HAP-1 (cell line): Measurements from ENCODE around the gene MAPT.

ENCODE experiments used
- DNase-seq, 2 experiments: peaks; one replicate each; pipeline ENCODE4 v3.0.0-alpha.2; 2016 to 2020; ENCODE audit warnings: low spot score in 2 of 2
- H3K27me3 ChIP-seq: fragments of 250-450 bp; sonication (Bioruptor Pico); 2 replicates; pipeline ENCODE4 v1.5.1; 2020; ENCODE audit warnings: low read depth, mild to moderate bottlenecking, moderate library complexity
- H3K36me3 ChIP-seq: fragments of 250-450 bp; sonication (Bioruptor Pico); replicated peaks from 2 replicates; pipeline ENCODE4 v1.5.1; 2020; ENCODE audit warnings: mild to moderate bottlenecking
- H3K4me1 ChIP-seq: fragments of 250-450 bp; sonication (Bioruptor Pico); 2 replicates; pipeline ENCODE4 v1.5.1; 2020; ENCODE audit warnings: mild to moderate bottlenecking
- H3K4me3 ChIP-seq: fragments of 250-450 bp; sonication (Bioruptor Pico); 2 replicates; pipeline ENCODE4 v1.5.1; 2020; ENCODE audit warnings: mild to moderate bottlenecking, moderate library complexity
- H3K9me3 ChIP-seq: fragments of 250-450 bp; sonication (Bioruptor Pico); 2 replicates; pipeline ENCODE4 v1.5.1; 2020; ENCODE audit warnings: mild to moderate bottlenecking, moderate library complexity
- in situ Hi-C: fragments of 300-500 bp; cut with MboI; formaldehyde crosslinking; loops from 3 replicates; pipeline ENCODE4 v1.14.3; 2020; ENCODE audit warnings: low sequenced_read_pairs, inconsistent platforms, mixed read lengths

MAPT gene

GRCh38 chr17:45973946-45974859 is 79.8 kb downstream of the MAPT start:
- no peaks in the 10 kb centered on the region for H3K27me3 ChIP-seq
- no peak overlapping the region for H3K4me3 ChIP-seq
- H3K9me3 ChIP-seq: no peaks in the 10 kb centered on the region
- no peak for DNase-seq
- in situ Hi-C loops: no loop called here
- H3K4me1 ChIP-seq: no peaks in the 10 kb centered on the region
- H3K36me3 ChIP-seq: no peaks in the 10 kb centered on the region

DNA sequence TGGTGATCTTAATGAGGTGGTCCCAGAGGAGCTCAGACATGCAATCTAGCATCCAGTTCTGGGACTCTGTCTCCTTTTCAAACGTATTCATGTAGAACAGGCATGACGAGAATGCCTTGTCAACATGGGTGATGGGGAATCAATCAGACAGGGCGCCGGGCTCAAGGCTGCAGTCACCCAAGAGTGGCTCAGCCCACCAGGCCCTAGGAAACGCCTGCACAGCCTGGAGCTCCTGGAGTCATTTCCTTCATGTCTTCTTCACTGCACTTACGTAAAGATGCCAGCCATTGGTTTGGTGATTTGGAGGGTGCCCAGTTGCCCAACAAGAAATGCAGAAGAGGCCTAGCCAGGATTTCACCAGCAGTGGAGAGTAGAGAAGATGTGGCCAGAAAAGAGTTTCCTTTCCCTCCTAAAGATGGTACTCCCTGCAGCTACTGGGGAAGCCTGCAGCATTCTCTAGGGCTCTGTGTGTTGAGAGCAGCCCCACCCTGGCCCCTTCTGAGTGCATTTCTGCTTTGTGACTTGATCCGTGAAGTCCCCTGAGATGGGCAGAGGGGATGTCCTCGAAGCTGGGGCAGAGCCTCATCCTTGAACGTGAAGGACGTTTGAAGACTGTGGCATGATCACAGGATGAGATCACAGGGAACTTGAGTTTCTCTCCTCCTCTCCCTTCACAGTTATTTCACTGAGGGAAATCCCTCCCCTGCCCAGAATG is 80.7 kb downstream of the MAPT start:
- no peak for DNase-seq
- no peaks in the 10 kb centered on the region for H3K4me1 ChIP-seq

DNA sequence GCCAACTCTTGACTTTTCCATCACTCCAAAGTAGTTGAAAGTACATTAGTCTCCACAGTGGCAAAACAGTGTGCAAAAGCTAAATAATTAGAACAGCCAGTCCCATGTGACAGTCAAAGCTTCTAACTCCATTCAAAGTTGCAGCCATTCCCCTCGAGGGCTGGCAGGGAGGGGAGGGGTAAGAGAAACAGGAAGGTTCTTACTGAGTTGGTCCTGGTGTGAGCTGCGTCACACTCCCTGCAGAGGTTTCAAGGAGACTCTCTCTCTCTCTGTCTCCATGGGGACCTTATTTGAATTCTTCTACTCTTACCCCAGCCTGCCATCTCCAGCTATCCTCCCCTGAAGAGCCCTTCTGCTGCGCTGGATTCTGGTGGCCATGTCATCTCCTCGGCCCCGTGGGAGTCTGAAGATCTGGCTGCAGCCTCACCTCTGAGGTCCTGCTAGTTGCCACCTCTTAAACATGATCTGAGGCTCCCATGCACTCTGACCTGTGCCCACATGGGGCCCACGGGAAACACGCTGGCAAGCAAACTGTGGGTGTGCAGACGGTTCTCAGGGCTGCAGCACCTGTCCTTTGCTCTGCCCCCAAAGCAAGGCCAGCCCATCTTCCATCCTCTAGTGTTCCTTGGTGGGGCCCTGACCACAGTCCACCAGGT is 81.4 kb downstream of the MAPT start:
- no peaks in the 10 kb centered on the region for H3K36me3 ChIP-seq
- no peaks in the 10 kb centered on the region for H3K9me3 ChIP-seq
- H3K4me1 ChIP-seq: no peaks in the 10 kb centered on the region
- in situ Hi-C loops: loop anchor here (25.0 kb wide), 1 partner anchor 837 kb away; the partner anchor contains the start of gene WNT3
- H3K27me3 ChIP-seq: no peaks in the 10 kb centered on the region
- DNase-seq: no peak
- no peak overlapping the region for H3K4me3 ChIP-seq

More for the DNA sequence above, 80.7 kb downstream of the MAPT start:
- Histone ChIP-seq H3K27me3 (no peaks in the 10 kb centered on the region), H3K9me3 (no peaks in the 10 kb centered on the region), H3K36me3 (no peaks in the 10 kb centered on the region), H3K4me3 (no peak overlapping the region)
- in situ Hi-C loops: loop anchor here (25.0 kb wide), 1 partner anchor 837 kb away; the partner anchor contains the start of gene WNT3

DNA sequence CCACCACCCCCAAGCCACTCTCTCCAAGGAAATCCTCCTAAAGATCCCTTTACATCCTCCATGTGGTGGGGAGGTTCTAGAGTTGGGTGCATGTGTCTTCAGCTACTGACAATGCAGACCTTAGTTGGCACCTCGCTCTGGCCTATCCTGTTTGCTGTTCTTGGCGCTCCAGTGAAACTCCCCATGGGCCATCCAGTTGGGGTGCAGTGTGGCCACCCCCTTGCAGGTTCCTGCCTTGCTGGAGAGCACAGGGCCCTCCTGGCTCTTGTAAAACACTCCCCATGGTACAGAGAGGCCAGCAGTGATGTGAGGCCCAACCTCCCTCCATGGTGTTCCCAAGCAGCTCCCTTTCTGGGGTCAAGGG is 82.0 kb downstream of the MAPT start:
- Histone ChIP-seq H3K27me3 (no peaks in the 10 kb centered on the region), H3K4me3 (no peak overlapping the region), H3K9me3 (no peaks in the 10 kb centered on the region), H3K36me3 (no peaks in the 10 kb centered on the region), H3K4me1 (no peaks in the 10 kb centered on the region)
- no peak for DNase-seq
- in situ Hi-C loops: loop anchor here (25.0 kb wide), 1 partner anchor 836 kb away; the partner anchor contains the start of gene WNT3

DNA sequence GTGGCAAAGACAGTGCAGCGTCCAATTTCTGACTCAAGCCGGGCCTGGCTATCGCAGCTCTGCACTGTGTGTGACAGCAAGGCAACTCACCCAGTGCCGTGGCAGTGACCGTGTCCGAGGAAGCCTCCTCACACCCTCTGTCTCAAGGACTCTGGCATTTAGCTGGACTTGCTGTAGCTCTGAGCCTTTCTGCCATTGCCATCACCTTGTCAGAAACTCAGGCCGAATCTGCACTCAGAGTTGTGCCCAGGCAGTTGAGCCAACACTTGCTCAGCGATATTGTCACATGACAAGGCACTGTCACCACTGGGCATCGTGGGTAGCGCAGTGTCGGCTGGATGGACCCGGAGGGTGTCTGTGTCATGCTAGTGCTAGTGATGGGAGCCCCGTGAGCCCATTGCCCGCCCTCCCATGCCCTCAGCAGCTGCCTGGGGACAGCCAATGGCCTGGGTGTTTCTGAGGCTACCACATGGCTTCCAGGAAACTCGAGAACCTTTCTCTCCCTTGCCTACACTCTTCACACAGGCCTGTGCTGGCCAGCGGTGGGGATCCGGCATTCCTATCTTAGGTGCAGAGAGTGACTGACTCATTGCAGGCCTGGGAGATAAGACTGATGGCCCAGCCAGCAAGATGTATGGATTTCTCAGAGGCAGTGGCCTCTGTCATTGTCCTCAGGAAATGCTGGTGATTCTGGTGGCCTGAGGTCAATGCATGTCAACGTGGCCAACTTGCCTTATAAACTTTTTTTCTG is 82.6 kb downstream of the MAPT start:
- no peak overlapping the region for H3K4me3 ChIP-seq
- no peaks in the 10 kb centered on the region for H3K4me1 ChIP-seq
- in situ Hi-C loops: loop anchor here (25.0 kb wide), 1 partner anchor 835 kb away; the partner anchor contains the start of gene WNT3
- no peaks in the 10 kb centered on the region for H3K27me3 ChIP-seq
- H3K36me3 ChIP-seq: no peaks in the 10 kb centered on the region
- H3K9me3 ChIP-seq: no peaks in the 10 kb centered on the region
- no peak for DNase-seq

DNA sequence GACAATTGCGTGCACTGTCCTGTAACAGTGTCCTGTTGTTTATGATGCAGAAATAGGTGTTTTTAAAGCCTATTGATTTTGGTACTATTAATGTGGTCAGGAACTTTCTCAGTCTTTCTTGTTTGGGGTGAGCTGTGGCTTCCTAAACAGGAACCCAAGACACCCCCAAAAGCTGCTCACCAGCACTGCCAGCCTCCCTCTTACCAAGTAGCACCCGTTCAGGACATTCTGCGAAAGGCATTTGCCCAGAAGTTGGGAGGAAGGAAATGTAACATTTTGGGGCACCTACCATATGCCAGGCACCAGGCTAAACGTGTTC is 83.1 kb downstream of the MAPT start:
- Histone ChIP-seq H3K9me3 (no peaks in the 10 kb centered on the region), H3K4me3 (no peak overlapping the region), H3K36me3 (no peaks in the 10 kb centered on the region), H3K27me3 (no peaks in the 10 kb centered on the region), H3K4me1 (no peaks in the 10 kb centered on the region)
- in situ Hi-C loops: loop anchor here (25.0 kb wide), 1 partner anchor 835 kb away; the partner anchor contains the start of gene WNT3
- DNase-seq: no peak

DNA sequence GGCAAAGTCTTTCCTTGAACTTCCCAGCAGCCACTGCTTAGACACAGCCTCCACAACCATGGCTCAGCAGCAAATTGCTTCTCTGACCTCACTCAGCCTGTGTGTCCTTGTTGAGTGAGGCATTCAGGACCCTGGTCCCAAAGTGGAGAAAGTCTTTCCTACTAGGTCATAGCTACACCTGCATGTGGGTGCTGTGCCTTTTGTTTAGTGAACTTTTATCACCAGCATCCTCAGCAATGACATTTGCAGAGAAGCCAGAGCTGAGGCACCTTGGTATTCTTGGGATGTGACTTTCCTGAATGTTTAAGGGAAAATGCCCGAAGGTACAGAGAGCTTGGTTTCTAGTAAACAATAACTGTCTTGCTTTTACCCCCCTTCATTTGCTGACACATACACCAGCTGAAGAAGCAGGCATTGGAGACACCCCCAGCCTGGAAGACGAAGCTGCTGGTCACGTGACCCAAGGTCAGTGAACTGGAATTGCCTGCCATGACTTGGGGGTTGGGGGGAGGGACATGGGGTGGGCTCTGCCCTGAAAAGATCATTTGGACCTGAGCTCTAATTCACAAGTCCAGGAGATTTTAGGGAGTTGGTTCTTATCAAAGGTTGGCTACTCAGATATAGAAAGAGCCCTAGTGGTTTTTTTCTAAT is 83.7 kb downstream of the MAPT start:
- in situ Hi-C loops: loop anchor here (25.0 kb wide), 1 partner anchor 834 kb away; the partner anchor contains the start of gene WNT3
- H3K27me3 ChIP-seq: no peaks in the 10 kb centered on the region
- no peak for DNase-seq
- no peak overlapping the region for H3K4me3 ChIP-seq
- no peaks in the 10 kb centered on the region for H3K9me3 ChIP-seq
- no peaks in the 10 kb centered on the region for H3K4me1 ChIP-seq
- no peaks in the 10 kb centered on the region for H3K36me3 ChIP-seq

GRCh38 chr17:45979137-45979536 is 84.8 kb downstream of the MAPT start:
- DNase-seq: no peak
- no peaks in the 10 kb centered on the region for H3K4me1 ChIP-seq
- in situ Hi-C loops: loop anchor here (25.0 kb wide), 1 partner anchor 833 kb away; the partner anchor contains the start of gene WNT3

GRCh38 chr17:45980855-45981254 is 86.5 kb downstream of the MAPT start:
- in situ Hi-C loops: loop anchor here (25.0 kb wide), 1 partner anchor 831 kb away; the partner anchor contains the start of gene WNT3
- H3K36me3 ChIP-seq: no peaks in the 10 kb centered on the region
- H3K4me3 ChIP-seq: no peak overlapping the region
- H3K4me1 ChIP-seq: no peaks in the 10 kb centered on the region
- no peaks in the 10 kb centered on the region for H3K9me3 ChIP-seq
- DNase-seq: no peak
- no peaks in the 10 kb centered on the region for H3K27me3 ChIP-seq

More at GRCh38 chr17:45979137-45979536, 84.8 kb downstream of the MAPT start:
- Histone ChIP-seq H3K27me3 (no peaks in the 10 kb centered on the region), H3K9me3 (no peaks in the 10 kb centered on the region), H3K36me3 (no peaks in the 10 kb centered on the region), H3K4me3 (no peak overlapping the region)

- in situ Hi-C loops: loop anchor here (25.0 kb wide), 1 partner anchor 831 kb away; the partner anchor contains the start of gene WNT3
- no peak overlapping the region for H3K4me3 ChIP-seq
- no peaks in the 10 kb centered on the region for H3K27me3 ChIP-seq
- DNase-seq: no peak
- no peaks in the 10 kb centered on the region for H3K36me3 ChIP-seq
- no peaks in the 10 kb centered on the region for H3K4me1 ChIP-seq
- H3K9me3 ChIP-seq: no peaks in the 10 kb centered on the region
These were observed 87.0 kb downstream of the MAPT start for GRCh38 chr17:45981306-45981705.

DNA sequence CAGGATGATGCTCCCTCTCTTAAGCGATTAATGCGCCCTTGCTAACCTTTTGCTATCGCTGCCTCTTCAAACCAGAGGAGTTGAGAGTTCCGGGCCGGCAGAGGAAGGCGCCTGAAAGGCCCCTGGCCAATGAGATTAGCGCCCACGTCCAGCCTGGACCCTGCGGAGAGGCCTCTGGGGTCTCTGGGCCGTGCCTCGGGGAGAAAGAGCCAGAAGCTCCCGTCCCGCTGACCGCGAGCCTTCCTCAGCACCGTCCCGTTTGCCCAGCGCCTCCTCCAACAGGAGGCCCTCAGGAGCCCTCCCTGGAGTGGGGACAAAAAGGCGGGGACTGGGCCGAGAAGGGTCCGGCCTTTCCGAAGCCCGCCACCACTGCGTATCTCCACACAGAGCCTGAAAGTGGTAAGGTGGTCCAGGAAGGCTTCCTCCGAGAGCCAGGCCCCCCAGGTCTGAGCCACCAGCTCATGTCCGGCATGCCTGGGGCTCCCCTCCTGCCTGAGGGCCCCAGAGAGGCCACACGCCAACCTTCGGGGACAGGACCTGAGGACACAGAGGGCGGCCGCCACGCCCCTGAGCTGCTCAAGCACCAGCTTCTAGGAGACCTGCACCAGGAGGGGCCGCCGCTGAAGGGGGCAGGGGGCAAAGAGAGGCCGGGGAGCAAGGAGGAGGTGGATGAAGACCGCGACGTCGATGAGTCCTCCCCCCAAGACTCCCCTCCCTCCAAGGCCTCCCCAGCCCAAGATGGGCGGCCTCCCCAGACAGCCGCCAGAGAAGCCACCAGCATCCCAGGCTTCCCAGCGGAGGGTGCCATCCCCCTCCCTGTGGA is 88.6 kb downstream of the MAPT start:
- H3K27me3 ChIP-seq: no peaks in the 10 kb centered on the region
- in situ Hi-C loops: loop anchor here (25.0 kb wide), 1 partner anchor 829 kb away; the partner anchor contains the start of gene WNT3
- no peak for DNase-seq

More for the DNA sequence above, 88.6 kb downstream of the MAPT start:
- H3K4me1 ChIP-seq: no peaks in the 10 kb centered on the region
- no peaks in the 10 kb centered on the region for H3K9me3 ChIP-seq
- H3K36me3 ChIP-seq: no peaks in the 10 kb centered on the region
- no peak overlapping the region for H3K4me3 ChIP-seq
